Endodermal cell (in vitro differentiated cells): ENCODE measurements around the gene CNTNAP5. TPM values are rescaled to one million over a fixed set of nuclear protein-coding genes. Genes with fewer than 3 reads are reported as not detected.

Experiments used
- DNase-seq: peaks from one replicate; pipeline ENCODE4 v3.0.0-alpha.2; 2017
- H3K27ac ChIP-seq: 2 replicates; pipeline ENCODE4 v1.5.1; 2013; ENCODE audit warnings: mild to moderate bottlenecking, low read depth, low read length, moderate library complexity
- H3K27me3 ChIP-seq: 2 replicates; pipeline ENCODE4 v1.6.1; 2013; ENCODE audit warnings: mild to moderate bottlenecking, low read length, moderate library complexity; ENCODE audit not compliant: insufficient read depth, control insufficient read depth, poor library complexity, severe bottlenecking
- H3K36me3 ChIP-seq: 2 replicates; pipeline ENCODE4 v1.7.0; 2013; ENCODE audit warnings: mild to moderate bottlenecking, low read length, moderate library complexity; ENCODE audit not compliant: control insufficient read depth, insufficient read depth
- H3K4me1 ChIP-seq: one replicate; pipeline ENCODE4 v1.7.0; 2013; ENCODE audit warnings: low read length; ENCODE audit not compliant: control insufficient read depth, insufficient read depth
- H3K4me3 ChIP-seq: 2 replicates; pipeline ENCODE4 v1.5.1; 2013; ENCODE audit warnings: mild to moderate bottlenecking, low read length, moderate library complexity
- H3K9ac ChIP-seq: 2 replicates; pipeline ENCODE4 v1.6.1; 2013; ENCODE audit warnings: mild to moderate bottlenecking, low read length, moderate library complexity; ENCODE audit not compliant: poor library complexity, severe bottlenecking; ENCODE audit errors: extremely low read depth
- H3K9me3 ChIP-seq: 2 replicates; pipeline ENCODE4 v1.6.1; 2013; ENCODE audit warnings: mild to moderate bottlenecking, low read length, moderate library complexity; ENCODE audit not compliant: control insufficient read depth
- H3K27ac Mint-ChIP-seq: 2 replicates; pipeline ENCODE4 v1.8.0; 2020; ENCODE audit warnings: mixed read lengths
- H3K27me3 Mint-ChIP-seq: 2 replicates; pipeline ENCODE4 v1.8.0; 2021; ENCODE audit warnings: mild to moderate bottlenecking, mixed read lengths; ENCODE audit not compliant: insufficient read depth
- H3K36me3 Mint-ChIP-seq: 2 replicates; pipeline ENCODE4 v1.8.0; 2020; ENCODE audit warnings: low read depth, mixed read lengths
- H3K4me1 Mint-ChIP-seq: 2 replicates; pipeline ENCODE4 v1.8.0; 2020; ENCODE audit warnings: mixed read lengths
- H3K4me3 Mint-ChIP-seq: 2 replicates; pipeline ENCODE4 v1.8.0; 2020; ENCODE audit warnings: mild to moderate bottlenecking, moderate library complexity, mixed read lengths
- H3K9me3 Mint-ChIP-seq: 2 replicates; pipeline ENCODE4 v1.8.0; 2020; ENCODE audit warnings: mild to moderate bottlenecking, mixed read lengths
- WGBS, 2 experiments: methylation state at CpG; one replicate each; pipeline versions ENCODE4 v1.1.5 to v1.1.7; 2013; ENCODE audit warnings: missing lambda C conversion rate in 2 of 2, mixed read lengths in 1 of 2; ENCODE audit not compliant: insufficient coverage in 1 of 2, insufficient read length in 1 of 2; 5-methylcytosine and 5-hydroxymethylcytosine counted together
- total RNA-seq, 2 donors: library from RNA; stranded (reverse); fragmentation: NEBNext Ultra II Directional in 1 of 2; extraction: Animal tissue kit (Norgen Biotek cat#: 25700) in 1 of 2; gene quantifications; 2 replicates in 1 of 2; 3 replicates in 1 of 2; pipeline ENCODE4 v1.2.1, GENCODE V29; 2021
- TF ChIP-seq, protein P1 (sequence below): fragments of 200-600 bp; sonication (generic); conservative IDR thresholded peaks from 2 replicates; pipeline ENCODE4 v1.5.0; 2021; ENCODE audit warnings: antibody characterized with exemption, mild to moderate bottlenecking

The CNTNAP5 gene
- total RNA-seq, 2 donors from 2014 or later = 0.70 to 4.4 TPM

GRCh38 chr2:124526221-124526620 lies 501.1 kb downstream of the CNTNAP5 start:
- TF ChIP-seq, protein P1, sequence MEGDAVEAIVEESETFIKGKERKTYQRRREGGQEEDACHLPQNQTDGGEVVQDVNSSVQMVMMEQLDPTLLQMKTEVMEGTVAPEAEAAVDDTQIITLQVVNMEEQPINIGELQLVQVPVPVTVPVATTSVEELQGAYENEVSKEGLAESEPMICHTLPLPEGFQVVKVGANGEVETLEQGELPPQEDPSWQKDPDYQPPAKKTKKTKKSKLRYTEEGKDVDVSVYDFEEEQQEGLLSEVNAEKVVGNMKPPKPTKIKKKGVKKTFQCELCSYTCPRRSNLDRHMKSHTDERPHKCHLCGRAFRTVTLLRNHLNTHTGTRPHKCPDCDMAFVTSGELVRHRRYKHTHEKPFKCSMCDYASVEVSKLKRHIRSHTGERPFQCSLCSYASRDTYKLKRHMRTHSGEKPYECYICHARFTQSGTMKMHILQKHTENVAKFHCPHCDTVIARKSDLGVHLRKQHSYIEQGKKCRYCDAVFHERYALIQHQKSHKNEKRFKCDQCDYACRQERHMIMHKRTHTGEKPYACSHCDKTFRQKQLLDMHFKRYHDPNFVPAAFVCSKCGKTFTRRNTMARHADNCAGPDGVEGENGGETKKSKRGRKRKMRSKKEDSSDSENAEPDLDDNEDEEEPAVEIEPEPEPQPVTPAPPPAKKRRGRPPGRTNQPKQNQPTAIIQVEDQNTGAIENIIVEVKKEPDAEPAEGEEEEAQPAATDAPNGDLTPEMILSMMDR = no peak
- no peaks in the 10 kb centered on the region for H3K9me3 Mint-ChIP-seq
- DNase-seq = no peak
- H3K4me3 ChIP-seq = no peak overlapping the region
- H3K36me3 ChIP-seq = no peaks in the 10 kb centered on the region
- H3K27me3 Mint-ChIP-seq = no peaks in the 10 kb centered on the region
- no peak overlapping the region for H3K27ac ChIP-seq
- H3K9ac ChIP-seq = no peak overlapping the region
- 83 to 94% methylated on average over 1 to 4 of the region's 4 CpGs for WGBS, 2 experiments
- no peak overlapping the region for H3K4me3 Mint-ChIP-seq
- H3K36me3 Mint-ChIP-seq = no peaks in the 10 kb centered on the region
- H3K4me1 Mint-ChIP-seq = peaks cover 6% of the 10 kb centered on the region
- H3K27me3 ChIP-seq = no peaks in the 10 kb centered on the region
- H3K9me3 ChIP-seq = no peaks in the 10 kb centered on the region
- H3K4me1 ChIP-seq = peaks cover 9% of the 10 kb centered on the region
- no peak overlapping the region for H3K27ac Mint-ChIP-seq

DNA sequence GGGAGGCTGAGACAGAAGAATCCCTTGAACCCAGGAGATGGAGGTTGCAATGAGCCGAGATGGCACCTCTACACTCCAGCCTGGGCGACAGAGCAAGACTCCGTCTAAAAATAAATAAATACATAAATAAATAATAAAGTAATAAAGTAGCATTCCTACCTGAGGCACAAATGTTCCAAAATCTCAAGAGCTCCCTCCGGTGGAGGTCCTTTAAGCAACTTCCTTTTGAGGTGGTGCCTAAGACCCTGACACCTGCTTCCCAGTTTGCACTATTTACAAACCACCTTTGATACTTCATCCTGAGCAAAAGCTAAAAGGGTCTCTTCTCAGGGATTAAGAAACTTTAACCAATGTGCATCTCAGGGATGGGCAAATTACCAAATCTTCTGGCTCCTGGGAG lies 505.1 kb downstream of the CNTNAP5 start:
- Histone ChIP-seq H3K4me1 (peaks cover 10% of the 10 kb centered on the region), H3K9me3 (no peaks in the 10 kb centered on the region), H3K9ac (no peak overlapping the region), H3K4me3 (no peak overlapping the region), H3K36me3 (no peaks in the 10 kb centered on the region), H3K27ac (no peak overlapping the region), H3K27me3 (no peaks in the 10 kb centered on the region)
- Mint-ChIP-seq H3K27ac (no peak overlapping the region), H3K4me3 (no peak overlapping the region), H3K4me1 (peaks cover 8% of the 10 kb centered on the region), H3K36me3 (no peaks in the 10 kb centered on the region), H3K9me3 (no peaks in the 10 kb centered on the region), H3K27me3 (no peaks in the 10 kb centered on the region)
- no peak for DNase-seq
- TF ChIP-seq, protein P1 = peak; percentile 60
- WGBS, 2 experiments = 91 to 100% methylated on average over 1 to 2 of the region's 4 CpGs

GRCh38 chr2:124533226-124533954 lies 508.3 kb downstream of the CNTNAP5 start:
- Histone ChIP-seq H3K4me3 (no peak overlapping the region), H3K4me1 (peaks cover 10% of the 10 kb centered on the region), H3K27me3 (no peaks in the 10 kb centered on the region), H3K36me3 (no peaks in the 10 kb centered on the region), H3K9ac (no peak overlapping the region), H3K9me3 (no peaks in the 10 kb centered on the region), H3K27ac (no peak overlapping the region)
- no peaks in the 10 kb centered on the region for H3K36me3 Mint-ChIP-seq
- H3K4me1 Mint-ChIP-seq = peaks cover 8% of the 10 kb centered on the region
- DNase-seq = no peak
- H3K4me3 Mint-ChIP-seq = no peak overlapping the region
- H3K27me3 Mint-ChIP-seq = no peaks in the 10 kb centered on the region
- H3K27ac Mint-ChIP-seq = no peak overlapping the region
- H3K9me3 Mint-ChIP-seq = no peaks in the 10 kb centered on the region
- WGBS, 2 experiments = 78 to 81% methylated on average over 4 to 7 of the region's 7 CpGs
- TF ChIP-seq, protein P1 = no peak
